Measurements from ENCODE around the gene NEDD8.

DNA sequence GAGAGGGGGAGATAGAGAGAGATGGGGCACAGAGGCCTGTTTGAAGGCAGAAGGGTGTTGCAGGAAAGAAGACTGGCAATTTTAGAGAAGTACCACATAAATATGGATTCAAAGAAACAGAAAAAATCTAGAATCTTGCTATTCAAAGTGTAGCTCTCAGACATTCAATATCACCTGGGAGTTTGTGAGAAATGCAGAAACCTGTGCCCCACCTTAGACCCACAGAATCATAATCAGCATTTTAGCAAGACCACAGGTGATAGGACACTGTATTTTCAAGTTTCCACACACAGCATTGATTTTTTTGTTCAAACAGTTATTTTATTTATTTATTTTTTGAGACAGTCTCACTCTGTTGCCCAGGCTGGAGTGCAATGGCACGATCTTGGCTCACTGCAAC lies 3.3 kb downstream of the NEDD8 start:
- TF ChIP-seq, protein P1, sequence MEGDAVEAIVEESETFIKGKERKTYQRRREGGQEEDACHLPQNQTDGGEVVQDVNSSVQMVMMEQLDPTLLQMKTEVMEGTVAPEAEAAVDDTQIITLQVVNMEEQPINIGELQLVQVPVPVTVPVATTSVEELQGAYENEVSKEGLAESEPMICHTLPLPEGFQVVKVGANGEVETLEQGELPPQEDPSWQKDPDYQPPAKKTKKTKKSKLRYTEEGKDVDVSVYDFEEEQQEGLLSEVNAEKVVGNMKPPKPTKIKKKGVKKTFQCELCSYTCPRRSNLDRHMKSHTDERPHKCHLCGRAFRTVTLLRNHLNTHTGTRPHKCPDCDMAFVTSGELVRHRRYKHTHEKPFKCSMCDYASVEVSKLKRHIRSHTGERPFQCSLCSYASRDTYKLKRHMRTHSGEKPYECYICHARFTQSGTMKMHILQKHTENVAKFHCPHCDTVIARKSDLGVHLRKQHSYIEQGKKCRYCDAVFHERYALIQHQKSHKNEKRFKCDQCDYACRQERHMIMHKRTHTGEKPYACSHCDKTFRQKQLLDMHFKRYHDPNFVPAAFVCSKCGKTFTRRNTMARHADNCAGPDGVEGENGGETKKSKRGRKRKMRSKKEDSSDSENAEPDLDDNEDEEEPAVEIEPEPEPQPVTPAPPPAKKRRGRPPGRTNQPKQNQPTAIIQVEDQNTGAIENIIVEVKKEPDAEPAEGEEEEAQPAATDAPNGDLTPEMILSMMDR (conservative IDR thresholded peaks at IDR 0.05; ENCODE audit: low read depth, low read length) = no peak
- no peak for TF ChIP-seq EZH2phosphoT487 (IDR thresholded peaks at IDR 0.05; ENCODE audit: borderline replicate concordance, low read length)
